Measurements from ENCODE around the gene FMN2.

GRCh38 chr1:240114222-240114621 lies 22.5 kb downstream of the FMN2 start:
- TF ChIP-seq, protein P1, sequence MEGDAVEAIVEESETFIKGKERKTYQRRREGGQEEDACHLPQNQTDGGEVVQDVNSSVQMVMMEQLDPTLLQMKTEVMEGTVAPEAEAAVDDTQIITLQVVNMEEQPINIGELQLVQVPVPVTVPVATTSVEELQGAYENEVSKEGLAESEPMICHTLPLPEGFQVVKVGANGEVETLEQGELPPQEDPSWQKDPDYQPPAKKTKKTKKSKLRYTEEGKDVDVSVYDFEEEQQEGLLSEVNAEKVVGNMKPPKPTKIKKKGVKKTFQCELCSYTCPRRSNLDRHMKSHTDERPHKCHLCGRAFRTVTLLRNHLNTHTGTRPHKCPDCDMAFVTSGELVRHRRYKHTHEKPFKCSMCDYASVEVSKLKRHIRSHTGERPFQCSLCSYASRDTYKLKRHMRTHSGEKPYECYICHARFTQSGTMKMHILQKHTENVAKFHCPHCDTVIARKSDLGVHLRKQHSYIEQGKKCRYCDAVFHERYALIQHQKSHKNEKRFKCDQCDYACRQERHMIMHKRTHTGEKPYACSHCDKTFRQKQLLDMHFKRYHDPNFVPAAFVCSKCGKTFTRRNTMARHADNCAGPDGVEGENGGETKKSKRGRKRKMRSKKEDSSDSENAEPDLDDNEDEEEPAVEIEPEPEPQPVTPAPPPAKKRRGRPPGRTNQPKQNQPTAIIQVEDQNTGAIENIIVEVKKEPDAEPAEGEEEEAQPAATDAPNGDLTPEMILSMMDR (IDR thresholded peaks at IDR 0.05; ENCODE audit: insufficient read depth, low read length, poor library complexity, severe bottlenecking): no peak
- no peak for TF ChIP-seq EZH2phosphoT487 (conservative IDR thresholded peaks at IDR 0.05; ENCODE audit: low read length)

Data from SU-DHL-6 (cell line).